HL-60 (cell line): ENCODE results near the gene FAM204A.

Source experiments
- GABPA ChIP-seq: IDR thresholded peaks from 2 replicates; pipeline ENCODE4 v1.6.1; 2012; ENCODE audit warnings: low read depth
- POLR2AphosphoS5 ChIP-seq: IDR thresholded peaks from 2 replicates; pipeline ENCODE4 v1.6.1; 2012; ENCODE audit warnings: low read depth
- SPI1 ChIP-seq: IDR thresholded peaks from 2 replicates; pipeline ENCODE4 v1.6.1; 2012; ENCODE audit warnings: low read depth, mild to moderate bottlenecking, borderline replicate concordance
- TF ChIP-seq, protein P1 (sequence below): IDR thresholded peaks from one replicate; pipeline ENCODE4 v1.5.1; 2011; ENCODE audit warnings: low read length, control low read depth, inconsistent platforms; ENCODE audit not compliant: insufficient read depth
- TF ChIP-seq, protein P2 (sequence below): IDR thresholded peaks from 2 replicates; pipeline ENCODE4 v1.6.1; 2012; ENCODE audit warnings: low read depth; ENCODE audit not compliant: insufficient replicate concordance

DNA sequence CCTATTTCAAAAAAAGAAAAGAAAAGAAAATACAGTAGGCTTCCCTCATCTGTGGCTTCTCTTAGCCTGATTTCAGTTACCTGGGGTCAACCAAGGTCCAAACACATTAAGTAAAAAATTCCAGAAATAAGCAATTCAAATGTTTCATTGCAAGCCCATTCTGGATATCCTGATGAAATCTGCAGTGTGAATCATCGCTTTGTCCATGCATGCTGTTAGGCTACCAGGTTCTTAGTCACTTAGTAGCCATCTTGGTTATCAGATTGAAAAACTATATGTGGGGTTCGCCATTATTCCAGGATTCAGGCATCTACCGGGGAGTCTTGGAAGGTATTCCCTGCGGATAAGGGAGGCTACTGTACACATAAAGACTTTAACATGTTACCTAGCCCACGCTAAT lies 991 bp upstream of the FAM204A start:
- TF ChIP-seq, protein P1, sequence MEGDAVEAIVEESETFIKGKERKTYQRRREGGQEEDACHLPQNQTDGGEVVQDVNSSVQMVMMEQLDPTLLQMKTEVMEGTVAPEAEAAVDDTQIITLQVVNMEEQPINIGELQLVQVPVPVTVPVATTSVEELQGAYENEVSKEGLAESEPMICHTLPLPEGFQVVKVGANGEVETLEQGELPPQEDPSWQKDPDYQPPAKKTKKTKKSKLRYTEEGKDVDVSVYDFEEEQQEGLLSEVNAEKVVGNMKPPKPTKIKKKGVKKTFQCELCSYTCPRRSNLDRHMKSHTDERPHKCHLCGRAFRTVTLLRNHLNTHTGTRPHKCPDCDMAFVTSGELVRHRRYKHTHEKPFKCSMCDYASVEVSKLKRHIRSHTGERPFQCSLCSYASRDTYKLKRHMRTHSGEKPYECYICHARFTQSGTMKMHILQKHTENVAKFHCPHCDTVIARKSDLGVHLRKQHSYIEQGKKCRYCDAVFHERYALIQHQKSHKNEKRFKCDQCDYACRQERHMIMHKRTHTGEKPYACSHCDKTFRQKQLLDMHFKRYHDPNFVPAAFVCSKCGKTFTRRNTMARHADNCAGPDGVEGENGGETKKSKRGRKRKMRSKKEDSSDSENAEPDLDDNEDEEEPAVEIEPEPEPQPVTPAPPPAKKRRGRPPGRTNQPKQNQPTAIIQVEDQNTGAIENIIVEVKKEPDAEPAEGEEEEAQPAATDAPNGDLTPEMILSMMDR: no peak
- no peak for TF ChIP-seq POLR2AphosphoS5
- TF ChIP-seq GABPA: no peak
- TF ChIP-seq, protein P2, sequence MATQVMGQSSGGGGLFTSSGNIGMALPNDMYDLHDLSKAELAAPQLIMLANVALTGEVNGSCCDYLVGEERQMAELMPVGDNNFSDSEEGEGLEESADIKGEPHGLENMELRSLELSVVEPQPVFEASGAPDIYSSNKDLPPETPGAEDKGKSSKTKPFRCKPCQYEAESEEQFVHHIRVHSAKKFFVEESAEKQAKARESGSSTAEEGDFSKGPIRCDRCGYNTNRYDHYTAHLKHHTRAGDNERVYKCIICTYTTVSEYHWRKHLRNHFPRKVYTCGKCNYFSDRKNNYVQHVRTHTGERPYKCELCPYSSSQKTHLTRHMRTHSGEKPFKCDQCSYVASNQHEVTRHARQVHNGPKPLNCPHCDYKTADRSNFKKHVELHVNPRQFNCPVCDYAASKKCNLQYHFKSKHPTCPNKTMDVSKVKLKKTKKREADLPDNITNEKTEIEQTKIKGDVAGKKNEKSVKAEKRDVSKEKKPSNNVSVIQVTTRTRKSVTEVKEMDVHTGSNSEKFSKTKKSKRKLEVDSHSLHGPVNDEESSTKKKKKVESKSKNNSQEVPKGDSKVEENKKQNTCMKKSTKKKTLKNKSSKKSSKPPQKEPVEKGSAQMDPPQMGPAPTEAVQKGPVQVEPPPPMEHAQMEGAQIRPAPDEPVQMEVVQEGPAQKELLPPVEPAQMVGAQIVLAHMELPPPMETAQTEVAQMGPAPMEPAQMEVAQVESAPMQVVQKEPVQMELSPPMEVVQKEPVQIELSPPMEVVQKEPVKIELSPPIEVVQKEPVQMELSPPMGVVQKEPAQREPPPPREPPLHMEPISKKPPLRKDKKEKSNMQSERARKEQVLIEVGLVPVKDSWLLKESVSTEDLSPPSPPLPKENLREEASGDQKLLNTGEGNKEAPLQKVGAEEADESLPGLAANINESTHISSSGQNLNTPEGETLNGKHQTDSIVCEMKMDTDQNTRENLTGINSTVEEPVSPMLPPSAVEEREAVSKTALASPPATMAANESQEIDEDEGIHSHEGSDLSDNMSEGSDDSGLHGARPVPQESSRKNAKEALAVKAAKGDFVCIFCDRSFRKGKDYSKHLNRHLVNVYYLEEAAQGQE: no peak
- no peak for TF ChIP-seq SPI1
